ENCODE measurements around the gene CCT6A.
"Not testable (repeated sequence)": the region's sequence is repeated elsewhere in the genome, so short reads cannot be mapped to it uniquely, and the experiment has no call there.

DNA sequence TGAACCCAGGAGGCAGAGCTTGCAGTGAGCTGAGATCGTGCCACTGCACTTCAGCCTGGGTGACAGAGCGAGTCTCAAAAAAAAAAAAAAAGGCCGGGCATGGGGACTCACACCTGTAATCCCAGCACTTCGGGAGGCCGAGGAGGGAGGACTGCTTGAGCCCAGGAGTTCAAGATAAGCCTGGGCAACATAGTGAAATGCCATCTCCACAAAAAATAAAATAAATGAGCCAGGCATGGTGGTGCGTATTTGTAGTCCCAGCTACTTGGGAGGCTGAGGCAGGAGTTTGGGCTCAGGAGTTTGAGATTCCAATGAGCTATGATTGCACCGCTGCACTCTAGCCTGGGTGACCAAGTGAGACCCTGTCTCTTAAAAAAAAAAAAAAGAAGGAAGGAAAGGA is 19.0 kb upstream of the CCT6A start:
- TF ChIP-seq, protein P1, sequence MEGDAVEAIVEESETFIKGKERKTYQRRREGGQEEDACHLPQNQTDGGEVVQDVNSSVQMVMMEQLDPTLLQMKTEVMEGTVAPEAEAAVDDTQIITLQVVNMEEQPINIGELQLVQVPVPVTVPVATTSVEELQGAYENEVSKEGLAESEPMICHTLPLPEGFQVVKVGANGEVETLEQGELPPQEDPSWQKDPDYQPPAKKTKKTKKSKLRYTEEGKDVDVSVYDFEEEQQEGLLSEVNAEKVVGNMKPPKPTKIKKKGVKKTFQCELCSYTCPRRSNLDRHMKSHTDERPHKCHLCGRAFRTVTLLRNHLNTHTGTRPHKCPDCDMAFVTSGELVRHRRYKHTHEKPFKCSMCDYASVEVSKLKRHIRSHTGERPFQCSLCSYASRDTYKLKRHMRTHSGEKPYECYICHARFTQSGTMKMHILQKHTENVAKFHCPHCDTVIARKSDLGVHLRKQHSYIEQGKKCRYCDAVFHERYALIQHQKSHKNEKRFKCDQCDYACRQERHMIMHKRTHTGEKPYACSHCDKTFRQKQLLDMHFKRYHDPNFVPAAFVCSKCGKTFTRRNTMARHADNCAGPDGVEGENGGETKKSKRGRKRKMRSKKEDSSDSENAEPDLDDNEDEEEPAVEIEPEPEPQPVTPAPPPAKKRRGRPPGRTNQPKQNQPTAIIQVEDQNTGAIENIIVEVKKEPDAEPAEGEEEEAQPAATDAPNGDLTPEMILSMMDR (IDR thresholded peaks at IDR 0.05): not testable (repeated sequence)
- TF ChIP-seq EP300 (IDR thresholded peaks at IDR 0.05): not testable (repeated sequence)

Measured in tibial nerve (tissue), 4 donors.